Measurements from ENCODE around the gene CTSF.

Gene CTSF

DNA sequence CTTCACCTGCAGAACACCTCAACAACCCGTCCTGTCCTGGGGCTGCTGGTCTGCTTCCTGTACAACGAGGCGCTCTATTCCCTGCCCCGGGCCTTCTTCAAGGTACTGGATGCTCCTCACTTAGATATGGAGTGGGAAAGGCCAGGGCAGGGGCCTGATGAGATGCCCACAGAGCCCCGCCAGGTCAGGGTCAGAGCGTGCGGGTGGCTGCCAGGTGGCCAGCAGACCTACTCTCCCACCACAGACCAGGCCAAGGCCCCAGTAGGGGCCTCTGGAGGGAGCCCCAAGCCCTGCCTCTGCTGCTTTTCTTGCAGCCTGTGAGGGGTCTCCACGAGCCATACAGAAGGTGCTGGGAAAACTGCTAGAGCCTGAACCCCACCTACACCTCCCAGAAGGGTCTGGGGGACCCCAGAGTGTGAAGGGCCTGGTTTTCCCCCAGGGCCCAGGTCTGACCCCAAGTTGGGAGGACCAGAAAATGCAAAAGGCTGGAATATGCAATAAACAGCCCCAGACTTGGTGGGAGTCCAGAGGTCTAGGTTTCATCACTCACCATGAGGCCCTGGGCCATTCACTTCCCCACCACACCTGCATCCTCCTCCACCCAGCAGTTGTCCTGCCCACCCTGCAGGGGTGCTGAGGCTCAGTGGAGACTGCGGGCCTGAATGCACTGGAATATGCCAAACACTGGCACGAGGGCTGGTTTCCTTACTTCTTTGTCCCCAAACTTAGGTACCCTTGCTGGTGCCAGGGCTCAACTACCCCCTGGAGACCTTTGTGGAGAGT, 37.3 kb downstream of the CTSF start:
- DNase-seq: no peak

GRCh38 chr11:66529655-66530054, 38.8 kb downstream of the CTSF start:
- no peak for DNase-seq

- DNase-seq: no peak
These were observed 39.3 kb downstream of the CTSF start for GRCh38 chr11:66529069-66529468.

- DNase-seq: no peak
These were observed 43.9 kb downstream of the CTSF start for GRCh38 chr11:66524304-66525040.

- no peak for DNase-seq
These were observed 44.8 kb downstream of the CTSF start for GRCh38 chr11:66523611-66524010.

All from femur (tissue), 1 donor.